GM21515 (cell line): ENCODE data around the gene RFX5.

Experiments used
- ATAC-seq: cut with Tn5 transposase; IDR thresholded peaks from one replicate; pipeline ENCODE4 v1.9.1; 2021; ENCODE audit not compliant: unreplicated experiment

The RFX5 gene

DNA sequence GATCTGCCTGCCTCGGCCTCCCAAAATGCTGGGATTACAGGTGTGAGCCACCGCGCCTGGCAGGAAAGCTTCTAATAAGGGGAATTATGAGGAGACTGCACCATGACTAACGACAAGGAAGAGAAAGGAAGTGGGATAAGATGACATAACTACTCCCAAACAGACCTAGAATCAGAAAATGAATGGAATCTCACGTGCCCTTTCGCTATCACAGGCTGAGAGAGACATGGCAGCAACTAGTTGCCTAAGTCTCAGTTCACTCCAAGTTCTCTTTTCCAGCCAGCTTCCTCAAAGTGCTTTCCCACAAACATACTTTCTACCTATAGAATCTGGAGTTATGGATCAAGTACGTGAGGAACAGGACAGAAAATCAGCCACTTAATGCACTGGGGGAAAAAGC, 21.8 kb downstream of the RFX5 start:
- no peak for ATAC-seq

DNA sequence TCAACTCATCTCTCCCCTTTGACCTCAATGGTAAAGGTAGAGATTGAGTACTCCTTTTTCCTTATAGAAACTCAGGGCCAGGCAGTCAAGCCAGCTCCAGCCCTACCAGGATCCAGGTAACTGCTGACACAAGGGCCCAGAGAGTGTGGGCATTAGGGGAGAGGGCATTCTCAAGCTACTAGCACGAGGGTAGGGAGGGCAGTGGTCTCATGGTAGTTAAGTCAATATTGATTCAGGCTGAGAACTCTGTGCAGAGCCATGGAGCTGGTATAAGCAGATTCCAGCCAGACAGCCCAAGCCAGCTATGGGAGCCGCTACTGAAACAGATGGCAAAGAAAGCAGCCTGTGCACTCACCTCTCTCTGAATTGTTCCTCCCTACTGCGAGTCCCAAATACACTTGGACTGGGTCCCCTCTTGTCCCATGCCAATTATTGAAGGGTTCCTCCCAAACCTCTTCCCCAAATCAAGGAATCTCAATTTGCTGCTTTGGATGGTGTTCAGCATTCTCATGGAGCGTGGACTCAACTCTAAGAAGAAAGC, 22.6 kb downstream of the RFX5 start:
- ATAC-seq, result no peak

GRCh38 chr1:151318975-151319374, 28.1 kb downstream of the RFX5 start:
- no peak for ATAC-seq

DNA sequence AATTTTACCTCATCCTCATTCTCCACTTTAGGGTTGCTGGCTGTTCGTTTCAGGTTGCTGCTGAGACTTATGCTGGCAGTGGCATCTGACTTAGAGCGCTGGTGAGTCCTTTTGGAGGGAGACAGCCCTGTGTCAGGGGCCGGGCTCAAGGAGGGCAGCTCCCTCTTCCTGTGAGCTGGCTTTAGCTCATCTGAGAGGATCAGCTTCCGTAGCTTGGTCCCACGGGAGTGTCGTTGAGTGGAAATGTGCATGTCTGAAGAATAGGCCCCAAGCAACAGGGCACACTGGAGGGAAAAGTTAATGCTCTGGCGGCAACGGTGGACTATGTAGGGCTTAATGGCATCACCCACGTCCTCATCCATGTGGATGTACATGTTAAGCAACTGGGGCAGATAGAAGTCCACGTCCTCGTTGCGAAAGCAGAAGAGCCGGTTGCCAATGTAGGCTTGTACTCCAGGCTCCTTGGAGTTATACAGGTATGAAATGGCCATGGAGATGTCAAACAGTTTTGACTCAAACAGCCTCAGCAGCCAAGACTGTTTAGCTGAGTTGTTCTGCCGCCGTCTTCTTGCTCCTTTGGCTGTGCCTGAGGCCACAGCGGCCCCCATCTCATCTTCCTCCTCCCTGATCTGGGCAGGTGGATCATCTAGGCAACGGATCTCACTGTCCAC, 31.4 kb downstream of the RFX5 start:
- ATAC-seq, result no peak

- no peak for ATAC-seq
Measured at GRCh38 chr1:151314137-151314875, 32.7 kb downstream of the RFX5 start.

DNA sequence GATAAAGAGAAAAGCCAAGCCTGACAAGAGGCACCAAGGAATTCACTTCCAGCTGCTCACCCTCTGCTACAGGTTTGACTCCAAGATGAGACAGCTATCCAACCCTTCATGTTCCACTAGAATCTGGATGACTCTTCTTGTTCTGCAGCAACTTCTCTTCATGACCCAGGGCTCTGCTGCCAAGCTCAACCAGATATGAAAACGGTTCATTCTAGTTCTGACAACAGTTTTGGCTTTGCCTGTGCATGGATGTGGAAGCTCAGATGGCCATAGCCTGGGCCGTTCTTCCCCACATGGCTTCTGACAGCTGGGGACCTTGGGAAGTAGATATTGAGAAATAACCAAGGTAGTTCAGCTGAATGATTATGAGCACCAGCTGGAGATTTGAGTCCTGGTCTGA, 33.6 kb downstream of the RFX5 start:
- ATAC-seq, result no peak

- ATAC-seq, result no peak
Measured at GRCh38 chr1:151312826-151313225, 34.2 kb downstream of the RFX5 start.

GRCh38 chr1:151312411-151312810, 34.6 kb downstream of the RFX5 start:
- no peak for ATAC-seq

DNA sequence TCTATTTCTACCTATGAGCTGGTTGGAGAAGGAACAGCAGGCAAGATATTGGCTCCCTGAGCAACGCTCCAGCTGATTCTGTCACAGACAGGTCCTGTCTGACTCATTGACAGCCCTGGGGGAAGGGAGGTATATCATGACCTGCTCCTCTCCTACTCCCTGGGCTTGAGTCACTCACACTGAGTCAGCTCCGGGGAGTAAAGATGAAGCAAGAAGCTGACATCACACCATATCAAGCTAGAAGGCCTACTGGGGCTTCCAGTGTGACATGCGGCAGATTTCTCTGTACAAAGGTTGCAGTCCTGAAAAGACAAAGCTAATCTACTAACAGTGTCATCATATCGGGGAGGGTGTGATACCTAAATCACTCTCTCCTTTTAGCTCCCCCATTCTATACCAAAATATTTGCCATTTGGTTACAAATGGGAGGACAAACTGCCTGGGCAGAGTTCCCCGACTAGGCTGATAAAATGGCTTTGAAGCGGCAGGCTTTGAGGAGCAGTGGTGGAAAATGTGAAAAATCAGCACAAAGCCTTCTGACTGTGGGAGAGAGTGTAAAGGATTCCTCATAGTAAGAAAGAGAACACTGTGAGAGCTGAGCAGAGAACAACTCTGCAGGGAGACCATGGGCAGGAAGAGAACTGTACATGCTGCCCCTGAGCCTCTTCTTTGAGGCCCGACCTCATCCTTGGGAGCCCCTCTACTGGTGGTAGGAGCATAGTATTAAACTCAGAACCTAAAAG, 35.3 kb downstream of the RFX5 start:
- no peak for ATAC-seq

GRCh38 chr1:151311011-151311410, 36.0 kb downstream of the RFX5 start:
- no peak for ATAC-seq

- no peak for ATAC-seq
Measured at GRCh38 chr1:151309811-151310323, 37.2 kb downstream of the RFX5 start.

GRCh38 chr1:151294742-151295462, 52.1 kb downstream of the RFX5 start:
- no peak for ATAC-seq

DNA sequence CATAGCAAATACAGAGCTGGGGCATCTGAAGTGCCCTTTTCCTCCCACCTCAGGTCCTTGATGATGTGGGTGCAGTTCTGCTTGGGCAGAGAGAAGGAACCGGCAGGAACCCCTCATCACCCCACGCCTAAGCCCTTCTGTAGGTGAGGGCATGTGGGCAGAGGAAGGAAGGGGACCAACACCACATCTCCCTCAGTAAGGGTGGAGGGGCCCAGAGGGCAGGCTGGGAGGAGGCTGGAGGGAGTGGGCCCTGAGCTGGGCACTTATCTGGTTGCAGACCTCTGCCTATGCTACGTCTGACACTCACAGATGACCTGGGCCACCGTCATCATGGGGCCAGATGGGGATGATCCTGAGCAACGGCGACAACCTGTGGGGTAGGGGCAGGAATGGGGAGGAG, 54.0 kb downstream of the RFX5 start:
- no peak for ATAC-seq

GRCh38 chr1:151292207-151293030, 54.6 kb downstream of the RFX5 start:
- ATAC-seq, result no peak

- ATAC-seq, result no peak
Measured at GRCh38 chr1:151290709-151291303, 56.2 kb downstream of the RFX5 start.
